Parathyroid adenoma (tissue), 2 donors: ENCODE results near the gene PAM.

ENCODE experiments used
- H2AFZ ChIP-seq: fragments of 300-600 bp; sonication (generic); one replicate; pipeline ENCODE4 v1.7.0; 2017; ENCODE audit warnings: antibody characterized with exemption, mild to moderate bottlenecking
- H3K27ac ChIP-seq: fragments of 300-600 bp; sonication (generic); one replicate; pipeline ENCODE4 v1.7.0; 2017
- H3K27me3 ChIP-seq: fragments of 300-600 bp; sonication (generic); one replicate; pipeline ENCODE4 v1.7.0; 2017; ENCODE audit warnings: low read length; ENCODE audit not compliant: control insufficient read depth, insufficient read depth
- H3K36me3 ChIP-seq: fragments of 300-600 bp; sonication (generic); one replicate; pipeline ENCODE4 v1.7.0; 2017; ENCODE audit warnings: low read length; ENCODE audit not compliant: control insufficient read depth, insufficient read depth
- H3K4me1 ChIP-seq: fragments of 300-600 bp; sonication (generic); one replicate; pipeline ENCODE4 v1.7.0; 2017; ENCODE audit warnings: control low read depth
- H3K4me2 ChIP-seq: fragments of 300-600 bp; sonication (generic); one replicate; pipeline ENCODE4 v1.7.0; 2017; ENCODE audit warnings: low read length
- H3K4me3 ChIP-seq: fragments of 300-600 bp; sonication (generic); one replicate; pipeline ENCODE4 v1.7.0; 2017; ENCODE audit warnings: low read depth, low read length
- H3K79me2 ChIP-seq: fragments of 300-600 bp; sonication (generic); one replicate; pipeline ENCODE4 v1.7.0; 2017; ENCODE audit warnings: control low read depth
- H3K9ac ChIP-seq: fragments of 300-600 bp; sonication (generic); one replicate; pipeline ENCODE4 v1.7.0; 2017; ENCODE audit warnings: mild to moderate bottlenecking
- H3K9me3 ChIP-seq: fragments of 300-600 bp; sonication (generic); one replicate; pipeline ENCODE4 v1.7.0; 2017; ENCODE audit warnings: low read length; ENCODE audit not compliant: control insufficient read depth
- CTCF ChIP-seq: fragments of 300-600 bp; sonication (generic); IDR thresholded peaks from one replicate; pipeline ENCODE4 v1.7.0; 2017; ENCODE audit warnings: antibody characterized with exemption, mild to moderate bottlenecking
- donor health status: primary hyperparathyroidism.

Gene PAM

DNA sequence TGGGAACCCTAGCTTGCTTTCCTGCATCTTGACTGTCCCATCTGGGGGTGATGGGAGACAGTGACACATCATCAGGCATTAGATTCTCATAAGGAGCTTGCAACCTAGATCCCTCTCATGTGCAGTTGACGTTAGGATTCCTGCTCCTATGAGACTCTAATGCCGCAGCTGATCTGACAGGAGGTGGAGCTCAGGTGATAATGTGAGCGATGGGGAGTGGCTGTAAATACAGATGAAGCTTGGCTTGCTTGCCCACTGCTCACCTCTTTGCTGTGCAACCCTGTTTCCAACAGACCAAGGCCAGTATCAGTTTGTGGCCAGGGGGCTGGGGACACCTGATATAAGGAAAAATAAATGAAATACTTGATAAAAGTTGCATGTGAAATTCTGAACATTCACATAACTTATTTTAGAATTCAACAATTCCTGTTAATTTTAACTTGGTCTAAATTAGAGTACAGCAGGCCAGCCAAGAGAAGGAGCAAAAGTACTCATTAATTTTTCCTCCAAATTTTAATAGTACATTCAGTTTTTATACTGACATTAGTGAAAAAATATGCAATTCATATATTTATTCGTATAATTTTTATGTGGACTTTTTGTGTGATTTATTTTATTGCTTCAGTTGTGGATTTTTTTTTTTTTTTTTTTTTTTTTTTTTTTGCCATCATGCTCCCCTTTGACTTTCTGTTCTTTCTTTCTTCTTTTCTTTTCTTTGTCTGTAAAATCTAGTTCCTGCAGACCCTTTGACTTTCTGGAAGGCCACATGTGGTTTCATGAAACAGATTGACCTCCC, 11.4 kb downstream of the PAM start:
- no peaks in the 10 kb centered on the region for H3K9me3 ChIP-seq
- H3K36me3 ChIP-seq = no peaks in the 10 kb centered on the region
- H2AFZ ChIP-seq = no peak overlapping the region
- no peak overlapping the region for H3K4me3 ChIP-seq
- peaks cover 4% of the 10 kb centered on the region for H3K4me1 ChIP-seq
- H3K27ac ChIP-seq = no peak overlapping the region
- no peaks in the 10 kb centered on the region for H3K27me3 ChIP-seq
- no peak overlapping the region for H3K9ac ChIP-seq
- peaks cover 13% of the 10 kb centered on the region for H3K79me2 ChIP-seq
- TF ChIP-seq CTCF = no peak
- H3K4me2 ChIP-seq = no peak overlapping the region

- Histone ChIP-seq H3K4me2 (no peak overlapping the region), H3K36me3 (no peaks in the 10 kb centered on the region), H3K9me3 (no peaks in the 10 kb centered on the region), H3K4me3 (no peak overlapping the region), H2AFZ (no peak overlapping the region), H3K9ac (no peak overlapping the region), H3K27me3 (no peaks in the 10 kb centered on the region), H3K79me2 (peaks cover 13% of the 10 kb centered on the region), H3K4me1 (peaks cover 4% of the 10 kb centered on the region), H3K27ac (no peak overlapping the region)
- TF ChIP-seq CTCF = no peak
Observed at GRCh38 chr5:102767862-102768261, 12.8 kb downstream of the PAM start.

DNA sequence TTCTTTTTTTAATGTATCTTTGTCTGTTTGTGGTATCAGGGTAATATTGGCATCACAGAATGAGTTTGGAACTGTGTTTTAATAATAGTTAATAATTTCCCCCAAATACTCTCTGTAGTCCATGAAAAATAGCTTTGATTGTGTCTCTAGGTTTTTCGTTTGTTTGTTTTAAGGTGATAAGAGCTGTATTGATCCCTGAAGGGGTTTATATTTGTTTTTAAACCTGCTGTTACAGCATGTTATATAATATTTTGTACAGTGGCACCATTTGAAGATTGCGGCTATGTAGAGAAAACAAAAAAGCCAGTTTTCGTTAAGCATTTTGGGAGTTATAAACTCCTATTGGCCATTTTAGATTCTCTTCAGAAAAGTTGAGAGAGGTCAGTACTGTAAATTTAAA, 15.7 kb downstream of the PAM start:
- TF ChIP-seq CTCF = no peak
- H3K79me2 ChIP-seq = peaks cover 23% of the 10 kb centered on the region
- H3K4me1 ChIP-seq = peaks cover 4% of the 10 kb centered on the region
- no peaks in the 10 kb centered on the region for H3K36me3 ChIP-seq
- H3K9me3 ChIP-seq = no peaks in the 10 kb centered on the region
- H2AFZ ChIP-seq = no peak overlapping the region
- H3K27ac ChIP-seq = no peak overlapping the region
- no peak overlapping the region for H3K9ac ChIP-seq
- no peak overlapping the region for H3K4me3 ChIP-seq
- H3K27me3 ChIP-seq = no peaks in the 10 kb centered on the region
- H3K4me2 ChIP-seq = no peak overlapping the region

DNA sequence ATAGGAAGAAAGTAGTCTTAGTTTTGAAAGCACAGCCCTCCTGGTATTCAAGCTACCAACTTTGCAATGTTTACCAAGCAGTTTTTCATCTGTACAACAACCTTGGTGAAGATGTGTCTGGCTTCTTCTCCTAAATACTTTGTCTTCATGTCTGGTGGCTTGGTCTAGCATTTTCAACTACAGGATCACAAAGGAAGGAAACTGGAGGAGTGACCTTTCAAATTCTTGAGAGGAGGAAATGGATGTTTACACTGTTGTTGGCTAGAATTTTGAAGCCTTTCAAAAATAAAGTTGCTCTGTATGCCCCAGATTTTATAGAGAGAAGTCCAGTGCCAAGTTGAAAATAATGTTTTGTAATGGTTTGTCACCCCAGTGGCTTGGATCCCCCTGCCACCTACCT, 16.3 kb downstream of the PAM start:
- H3K4me2 ChIP-seq = peak overlapping the region; percentile 30
- no peak for TF ChIP-seq CTCF
- H3K4me1 ChIP-seq = peaks cover 4% of the 10 kb centered on the region
- no peak overlapping the region for H2AFZ ChIP-seq
- no peak overlapping the region for H3K9ac ChIP-seq
- H3K4me3 ChIP-seq = no peak overlapping the region
- H3K36me3 ChIP-seq = no peaks in the 10 kb centered on the region
- no peaks in the 10 kb centered on the region for H3K9me3 ChIP-seq
- H3K79me2 ChIP-seq = peaks cover 21% of the 10 kb centered on the region
- H3K27me3 ChIP-seq = no peaks in the 10 kb centered on the region
- peak overlapping the region; percentile 12 for H3K27ac ChIP-seq

GRCh38 chr5:102772273-102772672, 17.2 kb downstream of the PAM start:
- no peaks in the 10 kb centered on the region for H3K27me3 ChIP-seq
- H3K36me3 ChIP-seq = no peaks in the 10 kb centered on the region
- H3K27ac ChIP-seq = peak overlapping the region; percentile 12
- H3K4me2 ChIP-seq = no peak overlapping the region
- H3K4me1 ChIP-seq = peaks cover 4% of the 10 kb centered on the region
- H3K9ac ChIP-seq = no peak overlapping the region
- H3K9me3 ChIP-seq = no peaks in the 10 kb centered on the region
- H3K4me3 ChIP-seq = no peak overlapping the region
- no peak overlapping the region for H2AFZ ChIP-seq
- H3K79me2 ChIP-seq = peaks cover 21% of the 10 kb centered on the region
- TF ChIP-seq CTCF = no peak
